GM21526 (cell line): ENCODE results near the gene IL17D.

ENCODE experiments used
- ATAC-seq: cut with Tn5 transposase; IDR thresholded peaks from one replicate; pipeline ENCODE4 v1.9.1; 2021; ENCODE audit warnings: moderate library complexity; ENCODE audit not compliant: unreplicated experiment, low FRiP score

IL17D gene

GRCh38 chr13:20686863-20687579 is 16.5 kb upstream of the IL17D start:
- ATAC-seq, result no peak

GRCh38 chr13:20689291-20689690 is 14.2 kb upstream of the IL17D start:
- ATAC-seq, result no peak

- no peak for ATAC-seq
These were observed 11.9 kb upstream of the IL17D start for GRCh38 chr13:20691616-20692015.

GRCh38 chr13:20696073-20696472 is 7.4 kb upstream of the IL17D start:
- ATAC-seq, result no peak

- no peak for ATAC-seq
These were observed 3.8 kb upstream of the IL17D start for GRCh38 chr13:20699715-20700114.

GRCh38 chr13:20700288-20700687 is 3.2 kb upstream of the IL17D start:
- no peak for ATAC-seq

GRCh38 chr13:20701461-20701860 is 2.0 kb upstream of the IL17D start:
- ATAC-seq, result no peak

- ATAC-seq, result no peak
These were observed 977 bp upstream of the IL17D start for GRCh38 chr13:20702530-20702914.

GRCh38 chr13:20703780-20704458 is 420 bp downstream of the IL17D start:
- peak; percentile 83 for ATAC-seq

- no peak for ATAC-seq
These were observed 1.1 kb downstream of the IL17D start for GRCh38 chr13:20704459-20705069.

- no peak for ATAC-seq
These were observed 3.2 kb downstream of the IL17D start for GRCh38 chr13:20706661-20707060.

- no peak for ATAC-seq
These were observed 4.7 kb downstream of the IL17D start for GRCh38 chr13:20708216-20708615.

GRCh38 chr13:20709369-20709768 is 5.9 kb downstream of the IL17D start:
- ATAC-seq, result no peak

GRCh38 chr13:20709782-20710181 is 6.3 kb downstream of the IL17D start:
- ATAC-seq, result no peak

GRCh38 chr13:20711301-20712044 is 8.0 kb downstream of the IL17D start:
- no peak for ATAC-seq

GRCh38 chr13:20713014-20713376 is 9.5 kb downstream of the IL17D start:
- no peak for ATAC-seq

GRCh38 chr13:20713751-20714150 is 10.3 kb downstream of the IL17D start:
- no peak for ATAC-seq

GRCh38 chr13:20714161-20714560 is 10.7 kb downstream of the IL17D start:
- no peak for ATAC-seq

- no peak for ATAC-seq
These were observed 11.2 kb downstream of the IL17D start for GRCh38 chr13:20714563-20715329.

- ATAC-seq, result no peak
These were observed 11.8 kb downstream of the IL17D start for GRCh38 chr13:20715330-20715712.

GRCh38 chr13:20716951-20717350 is 13.5 kb downstream of the IL17D start:
- no peak for ATAC-seq
